Measurements from ENCODE around the gene C19orf73. TPM values are rescaled to one million over a fixed set of nuclear protein-coding genes. Genes with fewer than 3 reads are reported as not detected.
A peak's percentile ranks its signal among the peaks of the same experiment; 100 is the strongest.

C19orf73 gene
- polyA plus RNA-seq, 3 donors: 0.60 to 0.76 (median 0.66) TPM

GRCh38 chr19:49098795-49099194, 20.1 kb downstream of the C19orf73 start:
- Mint-ChIP-seq H3K4me1 (no peaks in the 10 kb centered on the region), H3K27ac (no peak overlapping the region), H3K4me3 (no peak overlapping the region), H3K36me3 (peaks cover 70 to 93% of the 10 kb centered on the region in 2 donors), H3K27me3 (ENCODE audit: low read depth in 3 of 3) (no peaks in the 10 kb centered on the region), H3K9me3 (peaks cover 0 to 1% (median 0%) of the 10 kb centered on the region in 7 donors)
- Histone ChIP-seq H3K36me3 (replicated peaks in 1 of 2; ENCODE audit: control insufficient read depth in 1 of 2, insufficient read depth in 2 of 2, low read length in 2 of 2) (peaks cover 82 to 98% of the 10 kb centered on the region in 2 donors), H3K27ac (ENCODE audit: low read depth in 1 of 2, low read length in 2 of 2) (no peak overlapping the region), H4K20me1 (ENCODE audit: insufficient read depth, low read length) (peaks cover 90% of the 10 kb centered on the region), H3K79me2 (ENCODE audit: insufficient read depth, low read length) (peaks cover 28% of the 10 kb centered on the region), H3K9me3 (replicated peaks in 1 of 2; ENCODE audit: control insufficient read depth in 1 of 2, insufficient read depth in 1 of 2, low read length in 2 of 2) (no peaks in the 10 kb centered on the region), H2AFZ (ENCODE audit: insufficient read depth, low read depth, low read length, poor library complexity, severe bottlenecking) (no peak overlapping the region), H3K4me1 (ENCODE audit: control insufficient read depth in 1 of 2, insufficient read depth in 2 of 2, low read length in 2 of 2) (no peaks in the 10 kb centered on the region), H3K27me3 (ENCODE audit: control insufficient read depth in 2 of 2, insufficient read depth in 2 of 2, low read length in 2 of 2) (no peaks in the 10 kb centered on the region), H3K9ac (ENCODE audit: insufficient read depth, low read length, poor library complexity, severe bottlenecking) (no peak overlapping the region), H3K4me3 (replicated peaks in 1 of 3; ENCODE audit: low read depth in 2 of 3, low read length in 3 of 3) (no peak overlapping the region), H3K4me2 (replicated peaks; ENCODE audit: extremely low read depth, low read length, poor library complexity, severe bottlenecking) (no peak overlapping the region)
- TF ChIP-seq, protein P1, sequence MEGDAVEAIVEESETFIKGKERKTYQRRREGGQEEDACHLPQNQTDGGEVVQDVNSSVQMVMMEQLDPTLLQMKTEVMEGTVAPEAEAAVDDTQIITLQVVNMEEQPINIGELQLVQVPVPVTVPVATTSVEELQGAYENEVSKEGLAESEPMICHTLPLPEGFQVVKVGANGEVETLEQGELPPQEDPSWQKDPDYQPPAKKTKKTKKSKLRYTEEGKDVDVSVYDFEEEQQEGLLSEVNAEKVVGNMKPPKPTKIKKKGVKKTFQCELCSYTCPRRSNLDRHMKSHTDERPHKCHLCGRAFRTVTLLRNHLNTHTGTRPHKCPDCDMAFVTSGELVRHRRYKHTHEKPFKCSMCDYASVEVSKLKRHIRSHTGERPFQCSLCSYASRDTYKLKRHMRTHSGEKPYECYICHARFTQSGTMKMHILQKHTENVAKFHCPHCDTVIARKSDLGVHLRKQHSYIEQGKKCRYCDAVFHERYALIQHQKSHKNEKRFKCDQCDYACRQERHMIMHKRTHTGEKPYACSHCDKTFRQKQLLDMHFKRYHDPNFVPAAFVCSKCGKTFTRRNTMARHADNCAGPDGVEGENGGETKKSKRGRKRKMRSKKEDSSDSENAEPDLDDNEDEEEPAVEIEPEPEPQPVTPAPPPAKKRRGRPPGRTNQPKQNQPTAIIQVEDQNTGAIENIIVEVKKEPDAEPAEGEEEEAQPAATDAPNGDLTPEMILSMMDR (IDR thresholded peaks at IDR 0.05): no peak
- intact Hi-C loops (cut with micrococcal nuclease): loop anchor here (5.0 to 10.0 kb wide), 5 partner anchors 49 to 226 kb away; partner anchors contain the start of gene SLC6A16 (in 1 of the 2)
- no peak for DNase-seq
- 100% methylated on average over 2 of the region's 4 CpGs for WGBS (ENCODE audit: insufficient coverage)

GRCh38 chr19:49097453-49098288, 21.3 kb downstream of the C19orf73 start:
- Histone ChIP-seq H4K20me1 (ENCODE audit: insufficient read depth, low read length) (peaks cover 89% of the 10 kb centered on the region), H3K4me3 (replicated peaks in 1 of 3; ENCODE audit: low read depth in 2 of 3, low read length in 3 of 3) (no peak overlapping the region), H3K27ac (ENCODE audit: low read depth in 1 of 2, low read length in 2 of 2) (peak overlapping the region in 1 of 2 donors; percentile 38), H3K27me3 (ENCODE audit: control insufficient read depth in 2 of 2, insufficient read depth in 2 of 2, low read length in 2 of 2) (no peaks in the 10 kb centered on the region), H3K9me3 (replicated peaks in 1 of 2; ENCODE audit: control insufficient read depth in 1 of 2, insufficient read depth in 1 of 2, low read length in 2 of 2) (no peaks in the 10 kb centered on the region), H3K36me3 (replicated peaks in 1 of 2; ENCODE audit: control insufficient read depth in 1 of 2, insufficient read depth in 2 of 2, low read length in 2 of 2) (peaks cover 80 to 98% of the 10 kb centered on the region in 2 donors), H3K4me1 (ENCODE audit: control insufficient read depth in 1 of 2, insufficient read depth in 2 of 2, low read length in 2 of 2) (no peaks in the 10 kb centered on the region), H3K79me2 (ENCODE audit: insufficient read depth, low read length) (peaks cover 28% of the 10 kb centered on the region), H3K4me2 (replicated peaks; ENCODE audit: extremely low read depth, low read length, poor library complexity, severe bottlenecking) (no peak overlapping the region), H2AFZ (ENCODE audit: insufficient read depth, low read depth, low read length, poor library complexity, severe bottlenecking) (no peak overlapping the region), H3K9ac (ENCODE audit: insufficient read depth, low read length, poor library complexity, severe bottlenecking) (no peak overlapping the region)
- Mint-ChIP-seq H3K9me3 (peaks cover 0 to 1% (median 0%) of the 10 kb centered on the region in 7 donors), H3K4me3 (no peak overlapping the region), H3K36me3 (peaks cover 73 to 95% of the 10 kb centered on the region in 2 donors), H3K27me3 (ENCODE audit: low read depth in 3 of 3) (peaks cover 0 to 1% (median 0%) of the 10 kb centered on the region in 3 donors), H3K27ac (peak overlapping the region in 1 of 7 donors; percentile 42), H3K4me1 (no peaks in the 10 kb centered on the region)
- intact Hi-C loops (cut with micrococcal nuclease): loop anchor here (2.0 to 10.0 kb wide), 6 partner anchors 49 to 227 kb away; partner anchors contain the start of gene SLC6A16 (in 1 of the 2)
- 73% methylated on average over 7 of the region's 8 CpGs for WGBS (ENCODE audit: insufficient coverage)
- TF ChIP-seq, protein P1 (IDR thresholded peaks at IDR 0.05): peak; percentile 99
- peak; percentile 55 to 67 (median 64) for DNase-seq

All from CD14-positive monocyte (primary cell).